K562 (cell line): Measurements from ENCODE around the gene PA2G4. TPM values are rescaled to one million over a fixed set of nuclear protein-coding genes. Genes with fewer than 3 reads are reported as not detected.

Experiments used
- AFF4 ChIP-seq: sonication (generic); formaldehyde crosslinking; IDR thresholded peaks from 2 replicates; pipeline ENCODE4 v1.8.0; 2023; ENCODE audit warnings: mild to moderate bottlenecking, missing genetic modification reagents
- CHD2 ChIP-seq: IDR thresholded peaks from 2 replicates; pipeline ENCODE4 v1.6.1; 2011; ENCODE audit warnings: low read depth, low read length
- DACH1 ChIP-seq: fragments of 450-650 bp; IDR thresholded peaks from 2 replicates; pipeline ENCODE4 v1.6.1; 2018; ENCODE audit not compliant: partially characterized antibody
- ELK1 ChIP-seq: sonication (generic); formaldehyde crosslinking; IDR thresholded peaks from 2 replicates; pipeline ENCODE4 v1.8.1; 2022; ENCODE audit warnings: missing genetic modification reagents
- ERF ChIP-seq: fragments of 450-650 bp; formaldehyde crosslinking; IDR thresholded peaks from 2 replicates; pipeline ENCODE4 v1.4.0; 2020; ENCODE audit warnings: mild to moderate bottlenecking, mixed read lengths
- ETV6 ChIP-seq, 3 experiments: fragments of 150-350 bp in 1 of 3; sonication (generic) in 1 of 3; formaldehyde crosslinking in 1 of 3; IDR thresholded peaks; 2 replicates each; pipeline versions ENCODE4 v1.6.1 to v1.8.0; 2014 to 2022; ENCODE audit warnings: borderline replicate concordance in 2 of 3, low read depth in 2 of 3, antibody characterized with exemption in 1 of 3, low read length in 1 of 3, mild to moderate bottlenecking in 1 of 3, missing genetic modification reagents in 1 of 3
- FOXJ3 ChIP-seq: sonication (generic); formaldehyde crosslinking; IDR thresholded peaks from 2 replicates; pipeline ENCODE4 v1.4.0; 2020; ENCODE audit warnings: mild to moderate bottlenecking, missing genetic modification reagents
- FOXK1 ChIP-seq: sonication (generic); formaldehyde crosslinking; IDR thresholded peaks from 2 replicates; pipeline ENCODE4 v1.8.0; 2022; ENCODE audit warnings: missing genetic modification reagents, mild to moderate bottlenecking, borderline replicate concordance
- GATA2 ChIP-seq: sonication (generic); formaldehyde crosslinking; IDR thresholded peaks from 2 replicates; pipeline ENCODE4 v1.4.0; 2020; ENCODE audit warnings: mild to moderate bottlenecking, missing genetic modification reagents
- KDM1A ChIP-seq, 2 experiments: fragments of 450-650 bp; IDR thresholded peaks; 2 replicates each; pipeline ENCODE4 v1.6.1; 2016; ENCODE audit warnings: mild to moderate bottlenecking in 2 of 2
- KLF13 ChIP-seq: fragments of 450-650 bp; IDR thresholded peaks from 2 replicates; pipeline ENCODE4 v1.6.1; 2016; ENCODE audit warnings: missing genetic modification characterization, low read depth, mild to moderate bottlenecking, missing compliant biosample characterization, moderate library complexity, borderline replicate concordance
- NFXL1 ChIP-seq: fragments of 450-650 bp; formaldehyde crosslinking; IDR thresholded peaks from 2 replicates; pipeline ENCODE4 v1.4.0; 2021; ENCODE audit warnings: mild to moderate bottlenecking
- PCBP1 ChIP-seq: fragments of 200-400 bp; formaldehyde crosslinking; IDR thresholded peaks from 2 replicates; pipeline ENCODE4 v1.6.1; 2018; ENCODE audit warnings: mild to moderate bottlenecking, low read depth, low read length; ENCODE audit not compliant: poor library complexity, severe bottlenecking
- POLR3A ChIP-seq: IDR thresholded peaks from 2 replicates; pipeline ENCODE4 v1.6.1; 2011; ENCODE audit warnings: borderline replicate concordance, mild to moderate bottlenecking, moderate library complexity; ENCODE audit not compliant: insufficient read length, insufficient read depth; ENCODE audit errors: extremely low read depth
- STAT5B ChIP-seq: fragments of 250-450 bp; sonication (Bioruptor Pico); IDR thresholded peaks from 2 replicates; pipeline ENCODE4 v1.8.0; 2021; ENCODE audit warnings: mild to moderate bottlenecking, inconsistent platforms
- TCFL5 ChIP-seq: fragments of 250-450 bp; sonication (Bioruptor Pico); conservative IDR thresholded peaks from 2 replicates; pipeline ENCODE4 v1.6.1; 2021; ENCODE audit warnings: mild to moderate bottlenecking, moderate library complexity, matching md5 sums
- WHSC1 ChIP-seq: IDR thresholded peaks from one replicate; pipeline ENCODE4 v1.6.1; 2012; ENCODE audit warnings: low read length, control low read depth, inconsistent platforms
- ZNF124 ChIP-seq: sonication (generic); formaldehyde crosslinking; IDR thresholded peaks from 2 replicates; pipeline ENCODE4 v1.8.1; 2022; ENCODE audit warnings: missing genetic modification reagents
- ZNF3 ChIP-seq: fragments of 250-450 bp; sonication (Bioruptor Pico); IDR thresholded peaks from 2 replicates; pipeline ENCODE4 v1.5.0; 2021; ENCODE audit warnings: mild to moderate bottlenecking, moderate library complexity
- ZNF644 ChIP-seq: fragments of 200-800 bp; sonication (Bioruptor generic); IDR thresholded peaks from 2 replicates; pipeline ENCODE4 v1.6.1; 2016; ENCODE audit warnings: low read depth, missing genetic modification characterization, missing compliant biosample characterization
- ZSCAN32 ChIP-seq: fragments of 450-650 bp; formaldehyde crosslinking; IDR thresholded peaks from 2 replicates; pipeline ENCODE4 v1.4.0; 2020; ENCODE audit warnings: mild to moderate bottlenecking, moderate library complexity
- polyA plus RNA-seq, 8 experiments: library from polyadenylated mRNA; depleted of rRNA in 4 of 8; stranded (reverse) in 5 of 8; unstranded in 3 of 8; fragments of >200 nt; fragmentation: Nextera tagmentation in 2 of 8; fragmentation: Illumina TruSeq in 1 of 8; extraction: Ambion mirVana in 2 of 8; extraction: Trizol in 1 of 8; gene quantifications; 2 replicates each; pipeline versions ENCODE4 v1.2.1 to v1.2.3, GENCODE V29; 2011 to 2014; ENCODE audit warnings: inconsistent platforms in 1 of 8, missing spikeins in 1 of 8
- total RNA-seq, 7 experiments: library from RNA; depleted of rRNA in 6 of 7; stranded (reverse); fragments of >200 nt in 6 of 7; fragmentation: Illumina TruSeq in 2 of 7; extraction: Trizol in 2 of 7; gene quantifications; 2 replicates each; pipeline versions ENCODE4 v1.2.1 to v1.2.3, GENCODE V29; 2011 to 2021; ENCODE audit warnings: low replicate concordance in 1 of 7

PA2G4 gene
- total and polyA plus RNA-seq, 9 of the 15 experiments (the other 6 are each of a cell fraction or from before 2014, with no cell fraction given): 230 to 925 (median 638) TPM

GRCh38 chr12:56117778-56118687, 13.7 kb downstream of the PA2G4 start, which contains the start of gene ZC3H10 (continued):
- TF ChIP-seq AFF4 (CRISPR knock-in tag) (peak; percentile 99), KLF13 (tag) (peak; percentile 96), ELK1 (CRISPR knock-in tag) (no peak), TCFL5 (CRISPR knock-in tag) (no peak), NFXL1 (CRISPR knock-in tag) (peak; percentile 85), ZSCAN32 (CRISPR knock-in tag) (peak; percentile 39; the same call in 1 of the 2 replicates), FOXJ3 (no peak), ERF (peak; percentile 99), KDM1A (IDR thresholded peaks at IDR 0.05) (no peak), STAT5B (CRISPR knock-in tag) (no peak), GATA2 (CRISPR knock-in tag) (no peak), ZNF124 (no peak), PCBP1 (no peak), ZNF3 (CRISPR knock-in tag) (no peak), ZNF644 (tag) (no peak), ETV6 (IDR thresholded peaks at IDR 0.05; ENCODE audit: borderline replicate concordance in 1 of 2, low read depth in 2 of 2, low read length in 1 of 2) (peak; percentile 98 to 99), ETV6 (CRISPR knock-in tag; IDR thresholded peaks at IDR 0.05; ENCODE audit: borderline replicate concordance) (no peak), CHD2 (peak; percentile 82), POLR3A (no peak), DACH1 (no peak), WHSC1 (no peak), FOXK1 (peak; percentile 6; the same call in 1 of the 2 replicates)
